ENCODE measurements around the gene PTPRG.

PTPRG gene

DNA sequence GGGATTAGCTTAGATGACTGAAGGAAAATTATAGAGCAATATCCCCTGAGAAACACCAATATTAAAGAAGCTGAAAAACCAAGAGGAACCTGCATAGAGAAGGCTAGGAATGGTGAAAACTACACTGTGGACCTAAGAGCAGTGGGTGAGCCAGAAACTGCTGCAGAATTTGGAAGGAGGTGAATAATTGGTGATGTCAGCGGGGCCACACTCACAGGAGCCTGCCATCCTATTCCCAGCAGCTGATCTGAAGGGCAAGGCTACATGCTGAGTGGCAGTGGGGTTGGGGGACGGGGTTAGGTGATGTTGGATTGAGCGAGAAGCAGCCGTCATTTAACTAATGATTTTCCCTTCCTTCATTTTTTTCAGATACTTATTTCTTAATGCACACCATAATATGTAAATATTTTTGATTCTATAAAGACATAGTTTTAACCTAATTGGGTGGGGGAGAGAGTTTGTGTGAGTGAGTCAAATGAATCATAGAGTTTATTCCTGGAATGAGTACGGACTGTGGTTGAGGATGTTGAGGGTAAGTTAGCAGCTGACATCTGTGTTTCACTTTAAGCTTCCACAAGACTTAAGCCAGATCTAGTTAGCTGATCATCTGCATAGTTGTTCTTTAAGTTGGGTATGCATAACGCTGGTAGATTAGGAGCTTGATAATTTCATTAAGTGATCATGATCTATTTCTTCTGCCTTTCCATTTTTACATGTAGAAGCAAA is 222.8 kb downstream of the PTPRG start:
- no peak for DNase-seq
- Mint-ChIP-seq H3K9me3 (peaks cover 17% of the 10 kb centered on the region), H3K36me3 (ENCODE audit: low read depth) (peaks cover 50% of the 10 kb centered on the region), H3K4me3 (no peak overlapping the region), H3K27ac (peak overlapping the region; percentile 49), H3K4me1 (peaks cover 19% of the 10 kb centered on the region), H3K27me3 (ENCODE audit: low read depth, poor library complexity) (peaks cover 3% of the 10 kb centered on the region)
- TF ChIP-seq, protein P1, sequence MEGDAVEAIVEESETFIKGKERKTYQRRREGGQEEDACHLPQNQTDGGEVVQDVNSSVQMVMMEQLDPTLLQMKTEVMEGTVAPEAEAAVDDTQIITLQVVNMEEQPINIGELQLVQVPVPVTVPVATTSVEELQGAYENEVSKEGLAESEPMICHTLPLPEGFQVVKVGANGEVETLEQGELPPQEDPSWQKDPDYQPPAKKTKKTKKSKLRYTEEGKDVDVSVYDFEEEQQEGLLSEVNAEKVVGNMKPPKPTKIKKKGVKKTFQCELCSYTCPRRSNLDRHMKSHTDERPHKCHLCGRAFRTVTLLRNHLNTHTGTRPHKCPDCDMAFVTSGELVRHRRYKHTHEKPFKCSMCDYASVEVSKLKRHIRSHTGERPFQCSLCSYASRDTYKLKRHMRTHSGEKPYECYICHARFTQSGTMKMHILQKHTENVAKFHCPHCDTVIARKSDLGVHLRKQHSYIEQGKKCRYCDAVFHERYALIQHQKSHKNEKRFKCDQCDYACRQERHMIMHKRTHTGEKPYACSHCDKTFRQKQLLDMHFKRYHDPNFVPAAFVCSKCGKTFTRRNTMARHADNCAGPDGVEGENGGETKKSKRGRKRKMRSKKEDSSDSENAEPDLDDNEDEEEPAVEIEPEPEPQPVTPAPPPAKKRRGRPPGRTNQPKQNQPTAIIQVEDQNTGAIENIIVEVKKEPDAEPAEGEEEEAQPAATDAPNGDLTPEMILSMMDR (IDR thresholded peaks at IDR 0.05): no peak

DNA sequence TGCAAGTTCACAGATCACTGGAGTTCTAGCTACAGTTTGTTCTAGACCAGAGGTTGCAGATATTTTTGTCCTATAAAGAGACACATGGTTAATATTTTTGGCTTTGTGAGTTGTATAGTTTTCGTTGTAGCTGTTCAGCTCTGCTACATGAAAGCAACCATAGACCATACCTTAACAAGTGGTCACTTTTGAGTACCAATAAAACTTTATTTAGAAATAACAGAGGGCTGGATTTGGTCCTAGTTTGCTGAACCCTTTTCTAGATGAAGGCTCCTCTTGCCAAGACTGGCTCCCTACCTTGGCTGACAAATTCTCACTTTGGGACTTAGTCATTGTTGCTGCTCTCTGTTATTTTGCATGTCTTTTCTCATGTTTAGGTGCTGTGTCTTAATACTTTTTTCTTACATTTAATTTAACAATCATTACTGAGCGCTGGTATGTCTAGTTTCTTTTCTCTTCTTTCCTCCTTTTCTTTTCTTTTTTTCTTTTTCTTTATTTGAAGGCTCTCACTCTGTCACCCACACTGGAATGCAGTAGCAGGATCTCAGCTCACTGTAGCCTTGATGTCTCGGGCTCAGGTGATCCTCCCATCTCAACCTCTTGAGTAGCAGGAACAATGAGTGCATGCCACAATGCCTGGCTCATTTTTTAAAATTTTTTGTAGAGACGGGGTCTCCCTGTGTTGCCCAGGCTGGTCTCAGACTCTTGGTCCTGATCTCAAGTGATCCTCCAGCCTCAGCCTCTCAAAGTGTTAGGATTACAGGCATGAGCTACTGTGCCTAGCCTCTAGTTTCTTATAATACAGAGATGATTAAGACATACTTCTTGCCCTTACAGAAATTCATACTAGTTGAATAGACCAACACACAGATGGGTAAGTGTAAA is 227.5 kb downstream of the PTPRG start:
- DNase-seq: no peak
- H3K36me3 Mint-ChIP-seq (ENCODE audit: low read depth): peaks cover 33% of the 10 kb centered on the region
- H3K27me3 Mint-ChIP-seq (ENCODE audit: low read depth, poor library complexity): peaks cover 3% of the 10 kb centered on the region
- H3K4me1 Mint-ChIP-seq: peaks cover 12% of the 10 kb centered on the region
- H3K4me3 Mint-ChIP-seq: no peak overlapping the region
- peaks cover 17% of the 10 kb centered on the region for H3K9me3 Mint-ChIP-seq
- TF ChIP-seq, protein P1 (IDR thresholded peaks at IDR 0.05): no peak
- no peak overlapping the region for H3K27ac Mint-ChIP-seq

DNA sequence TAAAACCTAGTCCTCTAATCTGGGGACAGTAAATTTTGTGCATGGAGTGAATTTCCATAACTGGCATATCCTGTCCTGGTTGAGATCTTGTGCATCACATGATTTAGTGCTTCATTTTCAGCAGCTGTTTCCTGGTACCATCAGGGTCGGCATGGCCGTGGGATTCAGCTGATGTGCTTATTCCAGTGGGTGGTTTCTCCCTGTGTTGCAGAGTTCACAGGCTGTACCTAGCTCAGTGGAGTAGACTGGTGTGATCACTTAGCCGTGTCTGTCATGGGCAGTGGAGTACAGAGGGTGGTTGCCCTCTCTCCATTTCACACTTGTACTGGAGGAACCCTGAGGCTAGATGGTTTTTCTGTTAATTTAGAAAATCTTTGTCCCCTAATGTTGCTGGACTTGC is 228.5 kb downstream of the PTPRG start:
- peaks cover 17% of the 10 kb centered on the region for H3K9me3 Mint-ChIP-seq
- H3K4me1 Mint-ChIP-seq: peaks cover 11% of the 10 kb centered on the region
- H3K27me3 Mint-ChIP-seq (ENCODE audit: low read depth, poor library complexity): peaks cover 3% of the 10 kb centered on the region
- peaks cover 23% of the 10 kb centered on the region for H3K36me3 Mint-ChIP-seq (ENCODE audit: low read depth)
- DNase-seq: peak; percentile 12
- H3K4me3 Mint-ChIP-seq: no peak overlapping the region
- TF ChIP-seq, protein P1 (IDR thresholded peaks at IDR 0.05): no peak
- H3K27ac Mint-ChIP-seq: peak overlapping the region; percentile 11

DNA sequence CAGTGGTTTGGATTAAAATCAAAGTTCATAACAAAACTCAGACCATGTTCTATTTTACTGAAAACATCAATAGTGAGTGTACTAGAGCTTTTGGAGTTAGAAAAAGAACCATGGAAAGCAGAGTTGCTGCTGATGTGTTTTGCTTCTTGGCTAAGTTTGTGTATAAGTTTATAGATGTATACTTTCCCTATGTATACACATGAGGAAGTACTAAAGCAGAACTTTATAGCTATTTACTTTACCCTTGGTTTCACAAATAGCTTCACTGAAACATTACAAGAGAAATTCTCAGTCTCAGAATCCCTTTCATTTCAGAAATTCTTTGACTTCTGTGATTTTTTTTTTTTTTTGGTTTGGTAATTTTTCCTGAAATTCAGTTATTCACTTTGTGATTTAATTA is 229.0 kb downstream of the PTPRG start:
- TF ChIP-seq, protein P1 (IDR thresholded peaks at IDR 0.05): no peak
- Mint-ChIP-seq H3K27ac (peak overlapping the region; percentile 11), H3K4me1 (peaks cover 11% of the 10 kb centered on the region), H3K36me3 (ENCODE audit: low read depth) (peaks cover 20% of the 10 kb centered on the region), H3K9me3 (peaks cover 17% of the 10 kb centered on the region), H3K27me3 (ENCODE audit: low read depth, poor library complexity) (peaks cover 3% of the 10 kb centered on the region), H3K4me3 (no peak overlapping the region)
- no peak for DNase-seq

DNA sequence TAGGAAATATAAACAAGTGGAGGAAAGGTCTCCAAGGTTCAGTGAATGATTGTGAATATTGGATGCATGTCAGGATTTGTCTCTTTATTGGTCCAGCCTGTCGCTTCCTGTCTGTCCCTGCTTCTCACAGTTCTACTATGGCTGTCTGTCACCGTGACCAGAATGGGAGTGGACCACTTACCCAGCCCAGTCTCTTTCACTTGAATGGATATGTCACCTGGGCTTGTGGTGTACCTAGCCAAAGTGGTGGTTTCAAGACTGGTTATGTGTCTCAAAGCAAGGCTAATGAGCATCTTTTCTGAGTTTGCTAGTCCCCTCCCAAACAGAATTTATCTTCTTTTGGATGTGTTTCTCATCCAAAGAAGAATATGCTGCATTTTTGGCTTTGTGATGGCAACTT is 231.7 kb downstream of the PTPRG start:
- Mint-ChIP-seq H3K27ac (no peak overlapping the region), H3K9me3 (no peaks in the 10 kb centered on the region)

More for the DNA sequence above, 231.7 kb downstream of the PTPRG start:
- TF ChIP-seq, protein P1 (IDR thresholded peaks at IDR 0.05): no peak
- H3K27me3 Mint-ChIP-seq (ENCODE audit: low read depth, poor library complexity): peaks cover 3% of the 10 kb centered on the region
- DNase-seq: no peak
- no peaks in the 10 kb centered on the region for H3K36me3 Mint-ChIP-seq (ENCODE audit: low read depth)
- peaks cover 35% of the 10 kb centered on the region for H3K4me1 Mint-ChIP-seq
- H3K4me3 Mint-ChIP-seq: no peak overlapping the region

All from nephron progenitor cell (in vitro differentiated cells).